ENCODE results near the gene RBM4.

DNA sequence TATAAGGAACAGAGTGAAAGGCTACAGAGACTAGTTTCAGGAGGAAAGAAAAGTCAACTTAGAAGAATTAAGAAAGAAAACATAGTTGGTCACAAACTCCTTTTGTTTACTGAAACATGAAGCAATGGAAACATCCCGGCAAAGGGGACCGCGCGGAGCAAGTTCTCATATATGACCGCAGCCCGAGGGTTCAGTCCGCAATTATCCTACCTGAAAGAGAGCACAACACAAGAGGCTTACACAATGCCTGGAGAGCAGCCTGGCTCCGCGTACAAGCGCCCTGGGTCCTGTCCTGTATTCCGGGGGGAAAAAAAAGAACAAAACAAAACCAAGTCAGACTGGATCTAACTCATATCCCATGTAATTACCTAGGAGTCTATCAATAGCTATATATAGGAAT is 26.9 kb downstream of the RBM4 start:
- TF ChIP-seq, protein P1, sequence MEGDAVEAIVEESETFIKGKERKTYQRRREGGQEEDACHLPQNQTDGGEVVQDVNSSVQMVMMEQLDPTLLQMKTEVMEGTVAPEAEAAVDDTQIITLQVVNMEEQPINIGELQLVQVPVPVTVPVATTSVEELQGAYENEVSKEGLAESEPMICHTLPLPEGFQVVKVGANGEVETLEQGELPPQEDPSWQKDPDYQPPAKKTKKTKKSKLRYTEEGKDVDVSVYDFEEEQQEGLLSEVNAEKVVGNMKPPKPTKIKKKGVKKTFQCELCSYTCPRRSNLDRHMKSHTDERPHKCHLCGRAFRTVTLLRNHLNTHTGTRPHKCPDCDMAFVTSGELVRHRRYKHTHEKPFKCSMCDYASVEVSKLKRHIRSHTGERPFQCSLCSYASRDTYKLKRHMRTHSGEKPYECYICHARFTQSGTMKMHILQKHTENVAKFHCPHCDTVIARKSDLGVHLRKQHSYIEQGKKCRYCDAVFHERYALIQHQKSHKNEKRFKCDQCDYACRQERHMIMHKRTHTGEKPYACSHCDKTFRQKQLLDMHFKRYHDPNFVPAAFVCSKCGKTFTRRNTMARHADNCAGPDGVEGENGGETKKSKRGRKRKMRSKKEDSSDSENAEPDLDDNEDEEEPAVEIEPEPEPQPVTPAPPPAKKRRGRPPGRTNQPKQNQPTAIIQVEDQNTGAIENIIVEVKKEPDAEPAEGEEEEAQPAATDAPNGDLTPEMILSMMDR (IDR thresholded peaks at IDR 0.05 in 4 of 5, conservative IDR thresholded peaks at IDR 0.05 in 1 of 5) = no peak
- TF ChIP-seq POLR2A (IDR thresholded peaks at IDR 0.05) = no peak

All from gastrocnemius medialis (tissue), 4 donors.